Cardiac fibroblast (primary cell): Measurements from ENCODE around the gene CDC16.
"Not testable (repeated sequence)": the region's sequence is repeated elsewhere in the genome, so short reads cannot be mapped to it uniquely, and the experiment has no call there.

Experiments
- DNase-seq, 2 donors: peaks; one replicate each; pipeline versions ENCODE4 v3.0.0 to v3.0.0-alpha.2; 2010; ENCODE audit warnings: low read depth in 2 of 2
- H3K4me3 ChIP-seq, 2 donors: replicated peaks in 1 of 2; 1 replicate in 1 of 2; 2 replicates in 1 of 2; pipeline ENCODE4 v1.5.1; 2011; ENCODE audit warnings: low read depth in 2 of 2, low read length in 2 of 2, mild to moderate bottlenecking in 2 of 2, moderate library complexity in 1 of 2
- CTCF ChIP-seq: IDR thresholded peaks from one replicate; pipeline ENCODE4 v1.5.1; 2011; ENCODE audit warnings: low read depth, mild to moderate bottlenecking, low read length, inconsistent platforms

Gene CDC16

GRCh38 chr13:114260814-114261213 lies 26.1 kb downstream of the CDC16 start:
- no peak for DNase-seq
- H3K4me3 ChIP-seq, result no peak overlapping the region
- no peak for TF ChIP-seq CTCF

- H3K4me3 ChIP-seq, result no peak overlapping the region
- DNase-seq, result no peak
- no peak for TF ChIP-seq CTCF
These were observed 26.8 kb downstream of the CDC16 start for GRCh38 chr13:114261328-114261965.

GRCh38 chr13:114263578-114263977 lies 28.9 kb downstream of the CDC16 start:
- H3K4me3 ChIP-seq, result no peak overlapping the region
- TF ChIP-seq CTCF, result no peak
- DNase-seq, result no peak

DNA sequence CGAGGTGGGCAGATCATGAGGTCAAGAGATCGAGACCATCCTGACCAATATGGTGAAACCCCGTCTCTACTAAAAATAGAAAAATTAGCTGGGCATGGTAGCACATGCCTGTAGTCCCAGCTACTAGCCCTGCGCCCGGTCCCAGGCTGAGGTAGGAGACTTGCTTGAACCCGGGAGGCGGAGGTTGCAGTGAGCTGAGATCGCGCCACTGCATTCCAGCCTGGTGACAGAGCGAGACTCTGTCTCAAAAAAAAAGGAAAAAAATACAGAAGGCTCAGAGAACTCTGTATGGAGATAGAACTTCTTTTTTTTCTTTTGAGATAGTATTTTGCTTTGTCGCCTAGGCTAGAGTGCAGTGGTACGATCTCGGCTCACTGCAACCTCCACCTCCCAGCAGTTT lies 29.6 kb downstream of the CDC16 start:
- peak in 1 of 2 donors; percentile 19 for DNase-seq
- not testable (repeated sequence) for H3K4me3 ChIP-seq

GRCh38 chr13:114264886-114265611 lies 30.4 kb downstream of the CDC16 start:
- DNase-seq, result peak in 1 of 2 donors; percentile 84
- H3K4me3 ChIP-seq, result no peak overlapping the region
- TF ChIP-seq CTCF, result no peak

GRCh38 chr13:114266241-114266640 lies 31.5 kb downstream of the CDC16 start:
- DNase-seq, result no peak
- TF ChIP-seq CTCF, result no peak
- no peak overlapping the region for H3K4me3 ChIP-seq

DNA sequence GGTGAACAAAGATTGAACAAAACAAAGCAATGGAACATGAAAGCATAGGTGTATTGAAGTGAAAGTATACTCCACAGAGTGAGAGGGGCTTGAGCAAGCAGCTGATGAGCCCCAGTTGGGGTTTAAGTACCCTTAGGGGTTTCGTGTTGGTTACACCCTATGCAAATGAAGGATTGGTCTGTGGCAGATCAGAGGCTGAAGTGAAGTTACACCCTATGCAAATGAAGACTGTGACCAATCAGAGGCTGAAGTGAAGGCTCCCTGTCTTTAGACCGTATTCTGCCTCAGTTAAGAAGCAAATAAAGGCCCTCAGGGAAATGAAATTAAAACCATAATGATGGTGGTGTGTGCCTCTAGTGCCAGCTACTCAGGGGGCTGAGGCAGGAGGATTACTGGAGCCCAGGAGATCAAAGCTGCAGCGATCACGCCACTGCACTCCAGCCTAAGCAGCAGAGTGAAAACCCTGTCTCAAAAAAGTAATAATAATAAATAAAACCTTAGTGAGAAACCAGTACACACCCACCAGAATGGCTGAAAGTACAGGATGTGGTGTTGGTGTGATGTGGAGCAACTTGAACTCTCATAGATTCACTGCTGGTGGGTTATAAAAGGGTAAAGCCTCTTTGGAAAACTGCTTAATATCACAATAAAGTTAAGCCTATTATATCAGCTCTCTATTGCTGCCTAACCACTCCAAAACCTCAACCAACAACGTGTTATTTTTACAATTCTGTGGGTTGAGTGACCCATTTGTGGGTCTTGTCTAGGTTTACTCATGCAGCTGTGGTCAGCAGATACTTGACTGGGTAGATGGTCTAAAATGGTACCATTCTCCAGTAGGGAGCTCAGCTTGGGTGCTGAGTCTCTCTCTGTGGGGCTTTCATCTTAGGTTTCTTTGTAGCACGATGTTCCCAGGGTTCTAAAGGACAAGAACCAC lies 33.9 kb downstream of the CDC16 start:
- no peak overlapping the region for H3K4me3 ChIP-seq
- DNase-seq, result no peak
- TF ChIP-seq CTCF, result no peak
